ENCODE measurements around the gene NR2F1-AS1. TPM values are rescaled to one million over a fixed set of nuclear protein-coding genes. Genes with fewer than 3 reads are reported as not detected.

The NR2F1-AS1 gene
- total RNA-seq, 1 donor from 2014 or later: not detected

DNA sequence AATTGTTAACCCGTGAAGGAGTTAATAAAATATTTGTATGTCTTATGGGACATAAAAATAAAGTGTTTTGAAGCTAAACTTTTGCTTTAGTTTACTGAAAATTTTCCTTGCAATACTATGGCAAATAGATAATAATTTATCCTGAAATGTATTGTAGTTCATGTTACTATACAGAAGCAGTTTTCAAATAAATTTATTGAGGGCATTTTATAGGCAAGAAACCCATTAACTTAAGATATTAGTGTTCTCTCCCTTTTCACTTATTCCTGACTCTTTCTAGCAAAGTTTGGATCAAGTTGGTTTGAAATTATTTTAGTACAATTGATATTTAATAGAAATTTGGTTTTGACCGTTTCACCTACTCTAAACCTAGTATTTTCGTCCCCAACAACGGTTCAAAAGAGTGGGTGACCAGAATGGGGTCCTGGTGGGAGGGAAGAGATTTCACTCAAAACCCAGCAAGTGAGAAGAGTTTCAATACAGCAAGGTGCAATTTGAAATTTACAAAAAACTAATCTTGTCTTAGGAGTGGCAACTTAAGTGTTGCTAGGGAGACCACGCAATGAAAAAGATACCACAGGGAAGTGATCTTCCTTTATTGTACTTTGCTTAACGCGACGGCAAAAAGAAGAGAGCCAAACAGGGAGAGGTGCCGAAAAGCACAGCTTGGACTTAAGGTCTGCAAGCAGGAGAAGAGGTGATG is 30.4 kb upstream of the NR2F1-AS1 start:
- no peak for ATAC-seq (ENCODE audit: low read depth)
- ChIA-PET POLR2A (no interaction called here), CTCF (interaction anchor here (1.1 kb wide), 1 partner anchor 189 kb away, joined by 5 read pairs; no protein-coding TSS in a partner anchor)
- Mint-ChIP-seq H3K27me3 (peaks cover 64% of the 10 kb centered on the region), H3K4me3 (no peak overlapping the region), H3K27ac (no peak overlapping the region), H3K36me3 (ENCODE audit: low read depth) (no peaks in the 10 kb centered on the region), H3K4me1 (peaks cover 13% of the 10 kb centered on the region), H3K9me3 (no peaks in the 10 kb centered on the region)
- no peak for TF ChIP-seq CTCF (IDR thresholded peaks at IDR 0.05)
- intact Hi-C loops (cut with micrococcal nuclease): no loop called here
- DNase-seq: no peak

DNA sequence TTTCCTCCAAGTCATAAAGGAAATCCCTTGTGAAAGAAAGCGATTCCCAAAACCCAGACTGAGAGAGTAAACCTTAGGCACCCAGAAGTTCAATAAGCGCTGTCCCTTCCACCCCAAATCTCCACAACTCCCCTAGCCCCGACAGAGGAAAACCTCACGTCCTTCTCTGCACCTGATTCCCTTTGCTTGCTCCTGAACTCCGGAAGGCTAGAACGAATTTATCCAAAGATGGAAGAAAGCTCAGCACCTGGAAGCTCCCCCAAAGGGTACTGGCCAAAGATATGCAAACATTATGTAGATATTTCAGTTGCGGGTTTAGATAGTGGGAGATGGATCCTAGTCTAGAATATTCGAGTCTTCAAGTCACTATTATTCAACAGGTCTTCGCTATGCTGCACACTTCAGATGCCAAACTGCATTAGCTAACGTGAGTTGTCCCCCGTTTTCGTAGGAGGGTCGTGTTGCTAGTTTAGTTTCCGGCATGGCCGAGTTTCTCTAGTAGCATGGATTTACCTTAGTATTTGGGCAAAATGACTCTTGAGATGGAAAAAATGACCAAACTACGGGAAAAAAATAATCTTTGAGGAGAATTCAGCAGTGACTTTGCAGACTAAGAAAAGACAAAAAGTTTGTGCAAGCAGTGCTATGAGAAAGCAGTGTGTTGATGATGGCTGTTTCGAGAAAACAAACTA is 29.7 kb upstream of the NR2F1-AS1 start:
- ChIA-PET POLR2A (no interaction called here), CTCF (no interaction called here)
- H3K36me3 Mint-ChIP-seq (ENCODE audit: low read depth): no peaks in the 10 kb centered on the region
- no peak for TF ChIP-seq CTCF (IDR thresholded peaks at IDR 0.05)
- H3K9me3 Mint-ChIP-seq: no peaks in the 10 kb centered on the region
- no peak overlapping the region for H3K27ac Mint-ChIP-seq
- peaks cover 13% of the 10 kb centered on the region for H3K4me1 Mint-ChIP-seq
- no peak for ATAC-seq (ENCODE audit: low read depth)
- peaks cover 70% of the 10 kb centered on the region for H3K27me3 Mint-ChIP-seq
- no peak for DNase-seq
- intact Hi-C loops (cut with micrococcal nuclease): no loop called here
- H3K4me3 Mint-ChIP-seq: no peak overlapping the region

DNA sequence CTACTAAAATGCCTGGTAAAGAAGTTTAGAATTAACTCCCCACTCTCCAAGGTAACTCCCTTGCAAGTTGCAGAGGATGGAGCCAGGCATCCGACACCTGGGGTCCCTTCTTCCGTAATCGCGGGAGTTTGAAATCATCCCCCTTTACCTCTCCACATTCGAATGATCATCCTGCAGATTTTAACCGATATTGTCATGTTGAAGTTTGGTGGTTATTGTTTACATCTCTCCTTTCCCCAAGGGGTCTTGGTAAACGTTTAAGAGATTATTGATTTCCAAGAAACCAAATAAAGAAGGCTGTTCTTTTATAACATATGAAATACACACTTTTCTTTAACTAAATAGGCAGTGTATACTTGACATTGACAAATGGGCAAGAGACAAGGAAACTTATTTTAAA is 28.7 kb upstream of the NR2F1-AS1 start:
- no peak overlapping the region for H3K27ac Mint-ChIP-seq
- ChIA-PET POLR2A (no interaction called here), CTCF (interaction anchor here (1.7 kb wide), 1 partner anchor 191 kb away, joined by 8 read pairs; no protein-coding TSS in a partner anchor)
- no peak for TF ChIP-seq CTCF (IDR thresholded peaks at IDR 0.05)
- H3K4me1 Mint-ChIP-seq: peaks cover 13% of the 10 kb centered on the region
- peaks cover 79% of the 10 kb centered on the region for H3K27me3 Mint-ChIP-seq
- intact Hi-C loops (cut with micrococcal nuclease): loop anchor here (2.0 to 5.0 kb wide), 2 partner anchors 37 to 305 kb away; no protein-coding TSS in a partner anchor
- H3K4me3 Mint-ChIP-seq: no peak overlapping the region
- ATAC-seq (ENCODE audit: low read depth): no peak
- DNase-seq: no peak
- no peaks in the 10 kb centered on the region for H3K36me3 Mint-ChIP-seq (ENCODE audit: low read depth)
- H3K9me3 Mint-ChIP-seq: no peaks in the 10 kb centered on the region

DNA sequence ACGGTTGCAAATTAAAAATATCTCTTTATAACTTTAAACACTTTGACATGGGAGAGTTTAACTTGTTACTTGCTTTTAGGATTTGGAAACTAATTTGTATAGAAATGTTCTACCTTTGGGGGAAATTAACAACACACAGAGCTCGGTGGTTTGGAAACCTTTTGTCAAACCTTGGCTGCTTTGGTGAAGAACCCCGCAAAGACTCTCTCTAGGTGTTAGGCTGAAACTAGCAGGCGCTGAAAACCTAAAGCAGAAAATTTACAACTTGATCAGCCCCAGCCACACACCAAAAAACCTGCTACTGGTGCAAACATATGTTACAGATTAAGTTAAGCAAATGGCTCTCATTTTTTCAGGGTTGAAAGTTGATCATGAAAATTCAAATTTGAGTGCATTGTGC is 27.8 kb upstream of the NR2F1-AS1 start:
- TF ChIP-seq CTCF (IDR thresholded peaks at IDR 0.05): no peak
- DNase-seq (no peak), ATAC-seq (ENCODE audit: low read depth) (no peak)
- ChIA-PET POLR2A (interaction anchor here (1.0 kb wide), 1 partner anchor 12 kb away, joined by 3 read pairs; no protein-coding TSS in a partner anchor), CTCF (interaction anchor here (1.0 to 2.1 kb wide), 3 partner anchors 10 to 1129 kb away, joined by 4 to 8 read pairs (median 7); no protein-coding TSS in a partner anchor)
- H3K4me1 Mint-ChIP-seq: peaks cover 13% of the 10 kb centered on the region
- no peaks in the 10 kb centered on the region for H3K9me3 Mint-ChIP-seq
- H3K27me3 Mint-ChIP-seq: peaks cover 74% of the 10 kb centered on the region
- H3K4me3 Mint-ChIP-seq: no peak overlapping the region
- H3K27ac Mint-ChIP-seq: no peak overlapping the region
- intact Hi-C loops (cut with micrococcal nuclease): loop anchor here (1.0 to 5.0 kb wide), 3 partner anchors 37 to 306 kb away; no protein-coding TSS in a partner anchor
- H3K36me3 Mint-ChIP-seq (ENCODE audit: low read depth): no peaks in the 10 kb centered on the region

All from activated B cell treated with CpG ODN at 0.5 μM for 24 hours (primary cell).